GM21737 (cell line): ENCODE measurements around the gene MBD1.
"Not testable (repeated sequence)": the region's sequence is repeated elsewhere in the genome, so short reads cannot be mapped to it uniquely, and the experiment has no call there.

Experiments
- ATAC-seq: cut with Tn5 transposase; IDR thresholded peaks from one replicate; pipeline ENCODE4 v1.9.1; 2021; ENCODE audit warnings: mild to moderate bottlenecking, moderate library complexity; ENCODE audit not compliant: unreplicated experiment

The MBD1 gene, protein sequence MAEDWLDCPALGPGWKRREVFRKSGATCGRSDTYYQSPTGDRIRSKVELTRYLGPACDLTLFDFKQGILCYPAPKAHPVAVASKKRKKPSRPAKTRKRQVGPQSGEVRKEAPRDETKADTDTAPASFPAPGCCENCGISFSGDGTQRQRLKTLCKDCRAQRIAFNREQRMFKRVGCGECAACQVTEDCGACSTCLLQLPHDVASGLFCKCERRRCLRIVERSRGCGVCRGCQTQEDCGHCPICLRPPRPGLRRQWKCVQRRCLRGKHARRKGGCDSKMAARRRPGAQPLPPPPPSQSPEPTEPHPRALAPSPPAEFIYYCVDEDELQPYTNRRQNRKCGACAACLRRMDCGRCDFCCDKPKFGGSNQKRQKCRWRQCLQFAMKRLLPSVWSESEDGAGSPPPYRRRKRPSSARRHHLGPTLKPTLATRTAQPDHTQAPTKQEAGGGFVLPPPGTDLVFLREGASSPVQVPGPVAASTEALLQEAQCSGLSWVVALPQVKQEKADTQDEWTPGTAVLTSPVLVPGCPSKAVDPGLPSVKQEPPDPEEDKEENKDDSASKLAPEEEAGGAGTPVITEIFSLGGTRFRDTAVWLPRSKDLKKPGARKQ

DNA sequence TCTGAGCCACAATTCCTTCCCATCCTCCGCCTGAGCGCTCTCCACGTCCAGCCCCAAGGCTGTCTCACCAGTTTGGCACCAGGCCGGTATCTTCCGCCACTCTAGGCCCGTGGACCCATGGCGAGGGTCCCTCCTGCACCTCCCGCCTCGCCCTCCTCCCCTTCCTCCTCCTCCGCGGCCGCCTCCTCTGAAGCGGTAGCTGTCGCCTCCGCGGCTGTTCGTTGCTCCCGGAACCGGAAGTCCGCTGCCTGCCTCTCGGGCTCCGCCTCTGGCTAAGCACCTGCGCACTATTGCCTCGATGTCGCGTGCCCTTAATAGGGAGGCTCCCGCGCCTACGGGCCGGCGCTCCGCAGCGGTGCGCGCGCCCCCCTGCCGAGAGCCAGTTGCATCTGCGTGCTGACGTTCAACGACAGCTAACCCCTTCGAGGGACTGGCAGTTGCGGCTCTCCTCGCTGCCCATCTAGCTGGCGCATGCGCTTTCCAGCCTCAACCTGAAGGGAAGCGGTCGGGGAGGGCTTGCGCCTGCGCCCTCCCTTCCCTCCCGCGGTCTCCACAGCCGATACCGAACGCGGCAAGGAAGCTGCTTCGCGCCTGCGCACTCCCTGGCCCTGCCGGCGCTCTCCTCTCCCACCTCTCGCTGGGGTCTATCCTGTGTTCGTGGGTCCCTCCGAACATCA lies at the start of gene MBD1:
Gene MBD1, minus strand, starts transcription at position 229 of the 677 bp plus-strand sequence. CDS start 1,531 bp downstream, outside the sequence.
- ATAC-seq, result peak; percentile 79

DNA sequence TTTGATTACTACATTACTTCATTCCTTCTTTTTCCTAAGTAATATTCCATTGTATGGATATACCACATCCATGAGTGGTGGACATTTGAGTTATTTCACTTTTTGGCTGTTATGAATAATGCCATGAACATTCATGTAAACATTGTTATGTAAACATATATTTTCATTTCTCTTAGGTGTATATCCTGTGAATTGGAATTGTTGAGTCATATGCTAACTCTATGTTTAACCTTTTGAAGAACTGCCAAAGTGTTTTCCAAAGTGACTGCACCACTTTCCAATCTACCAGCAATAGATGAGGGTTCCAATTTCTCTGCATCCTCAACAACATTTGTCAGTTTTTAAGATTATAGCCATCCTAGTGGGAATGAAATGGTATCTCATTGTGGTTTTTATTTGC lies 48.9 kb upstream of the MBD1 start:
- ATAC-seq, result no peak

DNA sequence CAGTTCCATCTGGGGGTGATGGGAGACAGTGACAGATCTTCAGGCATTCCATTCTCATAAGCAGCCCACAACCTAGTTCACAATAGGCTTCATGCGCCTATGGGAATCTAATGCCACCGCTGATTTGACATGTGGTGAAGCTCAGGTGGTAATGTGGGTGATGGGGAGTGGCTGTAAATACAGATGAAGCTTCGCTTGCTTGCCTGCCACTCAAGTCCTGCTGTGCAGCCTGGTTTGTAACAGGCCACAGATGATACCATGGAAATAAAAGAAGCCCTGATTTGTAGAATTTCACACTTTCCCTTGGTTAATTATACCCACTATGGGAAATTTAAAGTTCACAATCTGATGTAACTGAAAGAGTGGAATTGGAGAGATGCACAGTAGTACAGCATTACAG lies 46.7 kb upstream of the MBD1 start:
- ATAC-seq, result no peak

DNA sequence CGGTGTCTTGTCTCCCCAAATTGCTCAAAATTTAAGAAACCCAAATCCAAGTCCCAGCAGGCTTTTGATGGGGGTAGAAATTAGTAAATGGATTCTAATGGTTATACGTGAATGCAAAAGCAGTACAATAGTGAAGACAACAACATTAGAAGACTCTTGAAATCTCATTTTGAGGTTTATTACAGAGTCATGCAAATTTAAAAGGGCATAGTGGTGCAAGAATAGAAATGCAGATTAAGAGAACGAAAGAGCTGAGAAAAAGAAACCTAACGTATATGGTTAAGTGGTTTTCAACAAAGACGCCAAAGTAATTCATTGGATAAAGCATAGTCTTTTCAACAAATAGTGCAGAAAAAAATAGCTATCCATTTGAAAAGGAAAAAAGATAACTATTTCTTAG lies 39.4 kb upstream of the MBD1 start:
- ATAC-seq, result no peak

DNA sequence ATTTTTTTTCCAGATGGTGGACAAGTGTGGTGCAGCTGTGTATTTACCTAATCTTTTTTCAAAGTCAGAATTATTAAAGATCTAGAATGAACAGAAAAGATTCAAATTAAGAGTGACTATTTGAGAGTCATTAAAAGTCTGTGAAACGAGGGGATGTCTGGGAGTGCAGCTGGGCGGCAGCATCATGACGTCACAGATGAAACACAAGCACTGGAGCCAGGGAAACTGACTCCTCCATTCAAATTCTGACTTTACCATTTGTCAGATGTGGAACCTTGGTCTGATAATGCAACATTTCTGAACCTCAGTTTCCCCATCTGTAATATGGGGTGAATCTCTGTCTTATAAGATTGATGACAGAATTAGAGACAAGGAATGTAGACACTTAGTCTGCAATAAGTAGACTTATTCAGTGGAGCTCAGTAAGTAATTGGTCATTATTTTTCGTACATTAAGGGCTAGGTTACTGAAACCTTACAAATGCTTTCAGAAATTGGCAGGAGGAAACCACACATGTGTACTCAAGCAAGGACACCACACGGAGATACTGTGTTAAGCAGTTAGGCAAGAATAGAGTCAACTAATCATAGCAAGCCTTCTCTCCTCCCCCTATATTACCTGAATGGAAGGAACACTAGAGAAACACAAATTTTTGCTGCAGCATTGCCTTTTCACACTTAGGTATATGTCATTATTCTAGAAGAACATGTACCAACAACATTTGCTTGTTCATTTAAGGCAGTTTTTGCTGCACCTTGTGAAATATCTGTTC lies 34.0 kb upstream of the MBD1 start:
- peak; percentile 69 for ATAC-seq

GRCh38 chr18:50313873-50314460 lies 32.6 kb upstream of the MBD1 start:
- ATAC-seq, result no peak

DNA sequence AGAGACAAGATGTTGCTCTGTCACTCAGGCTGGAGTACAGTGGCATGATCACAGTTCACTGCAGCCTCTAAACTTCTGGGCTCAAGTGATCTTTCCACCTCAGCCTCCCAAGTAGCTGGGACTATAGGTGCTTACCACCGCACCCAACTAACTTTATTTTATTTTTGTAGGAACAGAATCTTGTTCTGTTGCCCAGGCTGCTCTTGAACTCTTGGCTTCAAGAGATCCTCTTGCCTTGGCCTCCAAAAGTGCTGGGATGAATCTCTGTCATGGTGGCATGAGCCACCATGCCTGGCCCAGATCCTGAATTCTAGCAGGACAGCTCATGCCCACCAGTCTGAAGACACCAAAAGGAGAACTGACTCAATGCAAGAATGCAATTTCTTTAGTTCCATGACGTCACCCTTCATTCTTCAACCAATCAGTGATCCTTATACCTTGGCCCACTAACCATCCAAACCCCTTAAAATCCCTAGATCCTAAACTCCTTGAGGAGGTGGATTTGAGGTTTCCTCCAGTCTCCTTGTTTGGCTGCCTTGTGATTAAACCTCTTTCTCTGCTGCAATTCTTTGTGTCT lies 31.8 kb upstream of the MBD1 start:
- peak; percentile 21 for ATAC-seq

DNA sequence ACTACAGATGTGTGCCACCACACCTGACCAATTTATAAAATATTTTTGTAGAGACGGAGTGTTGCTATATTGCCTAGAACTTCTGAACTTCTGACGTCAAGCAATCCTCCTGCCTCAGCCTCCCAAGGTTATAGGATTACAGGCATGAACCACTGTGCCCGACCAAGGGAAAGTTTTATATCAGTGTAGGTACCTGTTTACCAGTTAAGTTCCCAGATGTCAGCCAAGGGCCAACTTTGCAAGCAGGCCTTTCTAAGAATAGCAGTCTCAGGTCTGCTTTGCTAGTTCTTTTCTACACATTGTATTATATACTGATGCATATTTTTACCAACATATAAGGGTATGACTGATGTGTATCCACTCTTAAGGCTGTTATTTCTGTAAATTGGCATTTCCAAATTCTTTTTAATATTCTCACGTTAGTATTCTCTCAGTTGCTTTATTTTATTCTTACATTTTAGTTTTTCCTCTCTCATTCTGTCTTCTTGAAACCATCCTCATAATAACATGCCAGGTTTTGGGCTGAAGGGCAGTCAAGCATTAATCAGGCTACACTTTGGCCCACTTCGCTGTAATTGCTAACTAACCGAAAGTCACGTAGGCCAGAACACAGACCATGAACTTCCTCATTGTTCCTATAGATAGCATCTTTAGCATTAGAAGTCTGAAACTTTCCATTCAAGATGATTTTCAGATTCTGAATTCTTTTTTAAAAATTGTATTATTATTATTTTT lies 31.1 kb upstream of the MBD1 start:
- ATAC-seq, result peak; percentile 64

DNA sequence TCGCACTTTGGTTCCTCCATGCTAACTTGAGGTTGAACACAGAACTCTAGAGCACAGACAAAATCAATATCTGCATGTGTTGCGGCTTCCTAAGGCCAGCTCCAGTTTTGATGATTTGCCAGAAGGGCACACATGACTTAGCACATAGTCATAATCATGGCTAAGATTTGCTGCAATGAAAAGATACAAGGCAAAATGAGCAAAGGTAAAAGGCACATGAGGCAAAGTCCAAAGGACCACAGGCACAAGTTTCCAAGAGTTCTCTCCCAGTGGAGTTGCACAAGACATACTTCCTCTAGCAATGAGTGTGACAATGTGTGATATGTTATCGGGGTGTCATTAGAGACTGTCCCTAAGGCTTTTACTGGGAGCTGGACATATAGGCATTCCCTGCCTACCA lies 30.3 kb upstream of the MBD1 start:
- ATAC-seq, result no peak

DNA sequence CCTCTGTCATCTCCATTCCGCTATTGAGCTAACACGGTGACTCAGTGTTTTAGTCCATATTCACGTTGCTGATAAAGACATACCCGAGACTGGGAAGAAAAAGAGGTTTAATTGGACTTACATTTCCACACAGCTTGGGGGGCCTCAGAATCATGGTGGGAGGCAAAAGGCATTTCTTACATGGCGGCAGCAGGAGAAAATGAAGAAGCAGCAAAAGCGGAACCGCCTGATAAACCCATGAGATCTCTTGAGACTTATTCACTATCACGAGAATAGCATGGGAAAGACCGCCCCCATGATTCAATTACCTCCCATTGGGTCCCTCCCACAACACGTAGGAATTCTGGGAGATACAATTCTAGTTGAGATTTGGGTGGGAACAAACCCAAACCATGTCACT lies 28.8 kb upstream of the MBD1 start:
- no peak for ATAC-seq

DNA sequence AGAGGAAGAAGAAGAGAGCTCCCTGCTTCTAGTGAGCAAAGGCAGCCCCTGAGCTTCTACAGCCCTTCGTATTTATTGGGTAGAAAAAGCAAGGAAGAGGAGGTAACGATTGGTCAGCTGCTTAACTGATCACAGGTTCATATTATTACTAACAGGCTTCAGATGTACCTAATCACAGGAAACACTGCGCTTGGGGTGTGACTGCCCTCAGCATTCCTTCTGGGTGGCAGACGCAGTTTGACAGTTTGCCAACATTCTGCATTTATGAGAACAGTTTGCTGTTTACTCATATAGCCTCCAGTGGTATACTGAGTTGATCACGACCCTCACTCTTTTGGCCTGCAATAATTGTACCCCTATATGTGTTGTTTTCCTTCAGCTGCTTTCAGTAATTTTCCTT lies 27.5 kb upstream of the MBD1 start:
- not testable (repeated sequence) for ATAC-seq

GRCh38 chr18:50307738-50308470 lies 26.6 kb upstream of the MBD1 start:
- peak; percentile 85 for ATAC-seq

- ATAC-seq, result no peak
These were observed 26.0 kb upstream of the MBD1 start for GRCh38 chr18:50307400-50307737.

- no peak for ATAC-seq
These were observed 25.6 kb upstream of the MBD1 start for GRCh38 chr18:50306944-50307343.

- ATAC-seq, result no peak
These were observed 19.8 kb upstream of the MBD1 start for GRCh38 chr18:50301074-50301473.

DNA sequence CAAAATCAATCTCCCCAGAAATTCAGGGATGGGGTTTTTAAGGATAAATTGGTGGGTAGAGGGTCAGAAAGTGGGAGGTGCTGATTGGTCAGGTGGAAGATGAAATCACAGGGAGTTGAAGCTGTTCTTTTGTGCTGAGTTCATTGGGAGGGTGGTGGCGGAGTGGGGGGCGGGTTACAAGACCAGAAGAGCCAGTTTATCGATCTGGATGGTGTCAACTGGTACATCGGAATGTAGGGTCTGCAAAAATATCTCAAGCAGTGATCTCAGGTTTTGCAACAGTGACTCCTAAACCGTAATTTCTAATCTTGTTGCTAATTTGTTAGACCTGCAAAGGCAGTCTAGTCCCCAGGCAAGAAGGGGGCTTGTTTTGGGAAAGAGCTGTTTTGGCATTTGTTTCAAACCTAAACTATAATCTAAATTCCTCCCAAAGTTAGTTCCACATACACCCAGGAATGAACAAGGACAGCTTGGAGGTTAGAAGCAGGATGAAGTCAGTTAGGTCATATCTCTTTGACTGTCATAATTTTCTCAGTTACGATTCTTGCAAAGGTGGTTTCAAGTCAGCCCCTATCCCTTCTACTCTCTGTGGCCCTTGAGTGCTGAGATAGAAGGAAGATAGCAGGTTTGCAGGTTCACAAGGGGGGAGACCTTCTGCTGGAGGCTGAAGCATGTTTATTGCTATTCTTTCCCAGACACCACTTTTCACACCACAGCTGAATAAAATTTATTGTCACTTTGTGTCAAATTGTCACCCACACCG lies 18.5 kb upstream of the MBD1 start:
- ATAC-seq, result no peak

GRCh38 chr18:50298443-50299284 lies 17.3 kb upstream of the MBD1 start:
- no peak for ATAC-seq
